HL-60 (cell line): Measurements from ENCODE around the gene MRPL32.

Experiments
- DNase-seq, 2 experiments: peaks; one replicate each; pipeline ENCODE4 v3.0.0-alpha.2; 2010 to 2020; ENCODE audit warnings: low read depth in 1 of 2, low spot score in 1 of 2
- H3K27ac ChIP-seq: fragments of 250-450 bp; sonication (Bioruptor Pico); replicated peaks from 2 replicates; pipeline ENCODE4 v1.5.1; 2020; ENCODE audit warnings: mild to moderate bottlenecking, moderate library complexity
- H3K27me3 ChIP-seq: fragments of 250-450 bp; sonication (Bioruptor Pico); 2 replicates; pipeline ENCODE4 v1.5.1; 2021; ENCODE audit warnings: mild to moderate bottlenecking, moderate library complexity; ENCODE audit not compliant: insufficient read depth, poor library complexity, severe bottlenecking
- H3K4me3 ChIP-seq: replicated peaks from 2 replicates; pipeline ENCODE4 v1.5.1; 2011; ENCODE audit warnings: mild to moderate bottlenecking, control low read depth, low read length; ENCODE audit not compliant: insufficient read depth
- GABPA ChIP-seq: IDR thresholded peaks from 2 replicates; pipeline ENCODE4 v1.6.1; 2012; ENCODE audit warnings: low read depth
- POLR2AphosphoS5 ChIP-seq: IDR thresholded peaks from 2 replicates; pipeline ENCODE4 v1.6.1; 2012; ENCODE audit warnings: low read depth
- REST ChIP-seq: IDR thresholded peaks from 2 replicates; pipeline ENCODE4 v1.6.1; 2012; ENCODE audit warnings: low read depth; ENCODE audit not compliant: insufficient replicate concordance
- SPI1 ChIP-seq: IDR thresholded peaks from 2 replicates; pipeline ENCODE4 v1.6.1; 2012; ENCODE audit warnings: low read depth, mild to moderate bottlenecking, borderline replicate concordance
- TF ChIP-seq, protein P1 (sequence below): IDR thresholded peaks from one replicate; pipeline ENCODE4 v1.5.1; 2011; ENCODE audit warnings: low read length, control low read depth, inconsistent platforms; ENCODE audit not compliant: insufficient read depth

Gene MRPL32

DNA sequence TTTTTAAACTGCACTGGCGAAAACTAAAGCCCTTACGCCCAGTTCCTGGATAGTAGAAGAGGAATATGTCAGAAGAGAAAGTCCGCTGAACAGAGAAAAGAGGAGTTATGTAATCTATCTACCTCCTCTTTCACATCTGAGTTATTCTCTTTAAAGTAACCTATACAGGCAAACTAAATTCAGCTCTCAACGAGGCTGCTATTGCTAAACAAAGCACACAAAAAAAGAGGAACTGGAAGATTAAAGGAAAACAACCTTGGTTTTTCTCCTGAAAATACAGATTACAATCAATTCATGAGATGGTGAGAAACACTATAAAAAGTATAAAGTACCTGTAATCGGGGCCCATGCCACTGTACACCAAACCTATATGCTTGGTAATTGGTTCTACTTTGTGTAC lies 6.0 kb upstream of the MRPL32 start:
- DNase-seq: peak in 1 of 2 experiments; percentile 55
- no peaks in the 10 kb centered on the region for H3K27me3 ChIP-seq
- no peak overlapping the region for H3K4me3 ChIP-seq
- no peak for TF ChIP-seq POLR2AphosphoS5
- peak; percentile 98 for TF ChIP-seq SPI1
- H3K27ac ChIP-seq: peak overlapping the region; percentile 42

- TF ChIP-seq POLR2AphosphoS5: no peak
- TF ChIP-seq GABPA: no peak
- TF ChIP-seq, protein P1, sequence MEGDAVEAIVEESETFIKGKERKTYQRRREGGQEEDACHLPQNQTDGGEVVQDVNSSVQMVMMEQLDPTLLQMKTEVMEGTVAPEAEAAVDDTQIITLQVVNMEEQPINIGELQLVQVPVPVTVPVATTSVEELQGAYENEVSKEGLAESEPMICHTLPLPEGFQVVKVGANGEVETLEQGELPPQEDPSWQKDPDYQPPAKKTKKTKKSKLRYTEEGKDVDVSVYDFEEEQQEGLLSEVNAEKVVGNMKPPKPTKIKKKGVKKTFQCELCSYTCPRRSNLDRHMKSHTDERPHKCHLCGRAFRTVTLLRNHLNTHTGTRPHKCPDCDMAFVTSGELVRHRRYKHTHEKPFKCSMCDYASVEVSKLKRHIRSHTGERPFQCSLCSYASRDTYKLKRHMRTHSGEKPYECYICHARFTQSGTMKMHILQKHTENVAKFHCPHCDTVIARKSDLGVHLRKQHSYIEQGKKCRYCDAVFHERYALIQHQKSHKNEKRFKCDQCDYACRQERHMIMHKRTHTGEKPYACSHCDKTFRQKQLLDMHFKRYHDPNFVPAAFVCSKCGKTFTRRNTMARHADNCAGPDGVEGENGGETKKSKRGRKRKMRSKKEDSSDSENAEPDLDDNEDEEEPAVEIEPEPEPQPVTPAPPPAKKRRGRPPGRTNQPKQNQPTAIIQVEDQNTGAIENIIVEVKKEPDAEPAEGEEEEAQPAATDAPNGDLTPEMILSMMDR: no peak
- TF ChIP-seq REST: no peak
- TF ChIP-seq SPI1: peak; percentile 92
- no peak for DNase-seq
- H3K27me3 ChIP-seq: no peaks in the 10 kb centered on the region
- H3K27ac ChIP-seq: no peak overlapping the region
- no peak overlapping the region for H3K4me3 ChIP-seq
Measured at GRCh38 chr7:42928754-42929153, 3.4 kb upstream of the MRPL32 start.

GRCh38 chr7:42929449-42929848 lies 2.7 kb upstream of the MRPL32 start:
- TF ChIP-seq GABPA (no peak), POLR2AphosphoS5 (no peak), REST (no peak), SPI1 (no peak)
- TF ChIP-seq, protein P1: no peak
- H3K4me3 ChIP-seq: no peak overlapping the region
- DNase-seq: no peak
- H3K27me3 ChIP-seq: no peaks in the 10 kb centered on the region
- H3K27ac ChIP-seq: no peak overlapping the region

DNA sequence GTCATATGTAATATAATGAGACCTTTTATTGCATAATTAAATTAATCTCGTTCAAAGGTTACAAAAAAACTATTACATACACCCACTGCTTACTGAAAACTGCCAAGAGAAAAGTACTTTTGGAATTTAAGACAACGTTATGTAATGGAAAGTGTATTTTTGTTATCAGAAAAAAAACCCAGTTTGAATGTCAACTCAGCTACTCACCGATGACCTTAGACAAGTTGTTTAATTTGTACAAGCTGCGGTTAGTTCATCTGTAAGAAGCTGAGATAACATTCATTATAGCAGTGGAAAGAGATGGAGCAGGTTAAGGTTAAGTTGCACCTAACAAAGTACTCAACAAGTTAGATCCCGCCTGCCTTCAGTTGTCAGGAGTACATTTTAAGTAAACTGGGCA lies 1.3 kb upstream of the MRPL32 start:
- DNase-seq: no peak
- TF ChIP-seq SPI1: no peak
- no peak for TF ChIP-seq POLR2AphosphoS5
- no peak for TF ChIP-seq REST
- TF ChIP-seq GABPA: no peak
- TF ChIP-seq, protein P1: no peak
- H3K4me3 ChIP-seq: peak overlapping the region; percentile 92
- H3K27me3 ChIP-seq: no peaks in the 10 kb centered on the region
- H3K27ac ChIP-seq: peak overlapping the region; percentile 88
